Adrenal gland (tissue), 12 donors: Measurements from ENCODE around the gene RPL26. TPM values are rescaled to one million over a fixed set of nuclear protein-coding genes. Genes with fewer than 3 reads are reported as not detected.

Experiments used
- DNase-seq, 7 donors: peaks; one replicate each; pipeline ENCODE4 v3.0.0-alpha.2; 2019 to 2020
- H3K27ac ChIP-seq, 5 donors: fragments of 200-600 bp; sonication (generic) in 4 of 5; 1 replicate in 3 of 5; 2 replicates in 2 of 5; pipeline versions ENCODE4 v1.5.1 to v1.8.0; 2016 to 2020; ENCODE audit warnings: mild to moderate bottlenecking in 1 of 5
- H3K27me3 ChIP-seq: fragments of 200-600 bp; 2 replicates; pipeline ENCODE4 v1.8.0; 2021
- H3K36me3 ChIP-seq, 2 donors: fragments of 200-600 bp; replicated peaks in 1 of 2; 1 replicate in 1 of 2; 2 replicates in 1 of 2; pipeline versions ENCODE4 v1.5.1 to v1.8.0; 2018 to 2022
- H3K4me1 ChIP-seq, 2 donors: fragments of 200-600 bp; replicated peaks in 1 of 2; 1 replicate in 1 of 2; 2 replicates in 1 of 2; pipeline versions ENCODE4 v1.5.1 to v1.8.0; 2018 to 2021
- H3K4me3 ChIP-seq, 4 donors: fragments of 200-600 bp; sonication (generic) in 3 of 4; one replicate each; pipeline ENCODE4 v1.5.1; 2016 to 2018
- H3K9me3 ChIP-seq, 3 donors: fragments of 200-600 bp; sonication (generic) in 1 of 3; replicated peaks in 1 of 3; 1 replicate in 2 of 3; 2 replicates in 1 of 3; pipeline versions ENCODE4 v1.5.1 to v1.8.0; 2016 to 2021
- CTCF ChIP-seq, 6 experiments: fragments of 450-650 bp in 4 of 6; fragments of 200-600 bp in 2 of 6; sonication (generic) in 1 of 6; IDR thresholded peaks; 1 replicate in 5 of 6; 2 replicates in 1 of 6; pipeline versions ENCODE4 v1.5.1 to v1.8.0; 2016 to 2021; ENCODE audit warnings: antibody characterized with exemption in 6 of 6, mild to moderate bottlenecking in 2 of 6, moderate library complexity in 1 of 6
- POLR2A ChIP-seq, 2 donors: fragments of 450-650 bp; IDR thresholded peaks; one replicate each; pipeline ENCODE4 v1.6.1; 2017; ENCODE audit warnings: antibody characterized with exemption in 2 of 2, mild to moderate bottlenecking in 2 of 2, moderate library complexity in 1 of 2
- WGBS, 4 donors: extraction: QIAGEN DNeasy Blood & Tissue Kit in 2 of 4; methylation state at CpG; one replicate each; pipeline versions ENCODE4 v1.1.5 to v1.1.7; 2013 to 2017; 5-methylcytosine and 5-hydroxymethylcytosine counted together
- intact Hi-C, 2 donors: fragments of 100-400 bp; cut with DNase I; formaldehyde crosslinking; loops; one replicate each; pipeline versions ENCODE4 v1.14.1 to v1.15.0; 2022 to 2023
- polyA plus RNA-seq, 3 donors: library from polyadenylated mRNA; stranded (reverse); fragments of 200-250 nt in 2 of 3; fragments of 350-450 nt in 1 of 3; fragmentation: Illumina TruSeq in 1 of 3; extraction: RNeasy Lipid Tissue Mini Kit (QIAGEN cat#74804) in 1 of 3; gene quantifications; one replicate each; pipeline ENCODE4 v1.2.3, GENCODE V29; 2013 to 2014
- total RNA-seq, 9 donors: library from RNA; depleted of rRNA in 4 of 9; stranded (reverse); fragments of >200 nt in 4 of 9; fragments of 120-200 nt in 1 of 9; fragmentation: NEBNext Ultra II Directional in 1 of 9; extraction: Animal tissue kit (Norgen Biotek cat#: 25700) in 1 of 9; gene quantifications; one replicate each; pipeline versions ENCODE4 v1.1.0 to v1.2.4, GENCODE V29; 2013 to 2023
- donor health status: healthy with polysubstance abuse.
- donor health status: Bipolar disorder and iron deficiency.
- donor health status: DM: yes; HTN: yes; CAD: no.
- donor health status: DM: no; HTN: no; CAD: no.
- donor health status: DM: no; HTN: no; CAD: no.
- donor health status: DM: yes; HTN: yes; CAD: no.

The RPL26 gene
- total and polyA plus RNA-seq, 12 donors: 1,250 to 3,973 (median 1,971) TPM

- no peak for TF ChIP-seq CTCF (IDR thresholded peaks at IDR 0.05)
- TF ChIP-seq POLR2A (IDR thresholded peaks at IDR 0.05): no peak
- DNase-seq: no peak
- H3K9me3 ChIP-seq: no peaks in the 10 kb centered on the region
- H3K4me1 ChIP-seq: peaks cover 5 to 10% of the 10 kb centered on the region in 2 donors
- intact Hi-C loops: loop anchor here in 1 of 2 donors (10.0 kb wide), 1 partner anchor 358 kb away; the partner anchor contains the start of gene CCDC42
- no peak overlapping the region for H3K27ac ChIP-seq
- 73 to 79% (median 75%) methylated on average over 6 of the region's 6 CpGs for WGBS, 4 donors
- H3K27me3 ChIP-seq: no peaks in the 10 kb centered on the region
- H3K36me3 ChIP-seq: peaks cover 0 to 4% of the 10 kb centered on the region in 2 donors
- no peak overlapping the region for H3K4me3 ChIP-seq
These were observed 3.8 kb upstream of the RPL26 start for GRCh38 chr17:8386841-8387240.

GRCh38 chr17:8384801-8385378 is 1.9 kb upstream of the RPL26 start:
- peak overlapping the region in 2 of 5 donors; percentile 30 to 59 for H3K27ac ChIP-seq
- peak in 1 of 7 donors; percentile 10 for DNase-seq
- 67 to 74% (median 73%) methylated on average over 12 of the region's 12 CpGs for WGBS, 4 donors
- peaks cover 8 to 29% of the 10 kb centered on the region in 2 donors for H3K4me1 ChIP-seq
- intact Hi-C loops: loop anchor here in 1 of 2 donors (10.0 kb wide), 1 partner anchor 360 kb away; the partner anchor contains the start of gene CCDC42
- H3K9me3 ChIP-seq: no peaks in the 10 kb centered on the region
- TF ChIP-seq CTCF (IDR thresholded peaks at IDR 0.05): no peak
- TF ChIP-seq POLR2A (IDR thresholded peaks at IDR 0.05): no peak
- H3K36me3 ChIP-seq: peaks cover 0 to 23% of the 10 kb centered on the region in 2 donors
- no peaks in the 10 kb centered on the region for H3K27me3 ChIP-seq
- H3K4me3 ChIP-seq: no peak overlapping the region

- Histone ChIP-seq H3K27me3 (no peaks in the 10 kb centered on the region), H3K27ac (peak overlapping the region; percentile 11 to 91 (median 43)), H3K4me1 (peaks cover 8 to 43% of the 10 kb centered on the region in 2 donors), H3K9me3 (no peaks in the 10 kb centered on the region), H3K36me3 (peaks cover 0 to 44% of the 10 kb centered on the region in 2 donors), H3K4me3 (peak overlapping the region; percentile 45 to 90 (median 67))
- intact Hi-C loops: loop anchor here in 1 of 2 donors (10.0 kb wide), 1 partner anchor 362 kb away; the partner anchor contains the start of gene CCDC42
- 0 to 3% (median 1%) methylated on average over 7 to 15 of the region's 15 CpGs for WGBS, 4 donors
- TF ChIP-seq CTCF (IDR thresholded peaks at IDR 0.05): no peak
- TF ChIP-seq POLR2A (IDR thresholded peaks at IDR 0.05): no peak
- DNase-seq: no peak
These were observed 182 bp downstream of the RPL26 start for GRCh38 chr17:8382880-8383142.

- TF ChIP-seq POLR2A (IDR thresholded peaks at IDR 0.05) (no peak), CTCF (IDR thresholded peaks at IDR 0.05) (no peak)
- no peak for DNase-seq
- WGBS, 4 donors: 16 to 23% (median 19%) methylated on average over 27 of the region's 27 CpGs
- Histone ChIP-seq H3K4me3 (peak overlapping the region; percentile 45 to 90 (median 67)), H3K27ac (peak overlapping the region; percentile 11 to 91 (median 43)), H3K9me3 (no peaks in the 10 kb centered on the region), H3K27me3 (no peaks in the 10 kb centered on the region), H3K4me1 (peaks cover 8 to 43% of the 10 kb centered on the region in 2 donors), H3K36me3 (peaks cover 0 to 50% of the 10 kb centered on the region in 2 donors)
- intact Hi-C loops: loop anchor here in 1 of 2 donors (10.0 kb wide), 1 partner anchor 363 kb away; the partner anchor contains the start of gene CCDC42
These were observed 727 bp downstream of the RPL26 start for GRCh38 chr17:8382052-8382879.
